T-cell (primary cell): ENCODE results near the gene TAS2R42. TPM values are rescaled to one million over a fixed set of nuclear protein-coding genes. Genes with fewer than 3 reads are reported as not detected.

ENCODE experiments used
- ATAC-seq, 4 experiments: fragments of 200-7000 bp in 3 of 4; fragments of 150-1000 bp in 1 of 4; cut with Tn5 transposase; replicated peaks in 1 of 4; 1 replicate in 3 of 4; 2 replicates in 1 of 4; pipeline ENCODE4 v1.10.0; 2021; ENCODE audit warnings: moderate library complexity in 3 of 4, mild to moderate bottlenecking in 2 of 4, moderate number of reproducible peaks in 1 of 4
- CTCF ChIA-PET, 2 donors: fragments of 300-600 bp; sonication (Branson Sonifier 250); formaldehyde crosslinking; loops; one replicate each; lab custom pipeline; 2022; ENCODE audit warnings: antibody characterized with exemption in 2 of 2; lab: Charles Lee
- POLR2A ChIA-PET, 2 donors: fragments of 300-600 bp; sonication (Branson Sonifier 250); formaldehyde crosslinking; loops; one replicate each; lab custom pipeline; 2022; ENCODE audit warnings: antibody characterized with exemption in 2 of 2; lab: Charles Lee
- DNase-seq, 35 experiments: peaks; one replicate each; pipeline versions ENCODE4 v3.0.0 to v3.0.0-alpha.2; 2013 to 2023
- H3K27ac ChIP-seq: one replicate; pipeline ENCODE4 v1.5.1; 2013; ENCODE audit warnings: low read length
- H3K27me3 ChIP-seq, 2 experiments: replicated peaks in 1 of 2; 1 replicate in 1 of 2; 2 replicates in 1 of 2; pipeline versions ENCODE4 v1.6.1 to v1.7.0; 2013; ENCODE audit warnings: low read length in 1 of 2, mixed read lengths in 1 of 2; ENCODE audit not compliant: control insufficient read depth in 2 of 2, insufficient read depth in 2 of 2; ENCODE audit errors: extremely low read depth in 1 of 2
- H3K36me3 ChIP-seq, 2 donors: 1 replicate in 1 of 2; 2 replicates in 1 of 2; pipeline versions ENCODE4 v1.6.1 to v1.7.0; 2013; ENCODE audit warnings: low read length in 1 of 2; ENCODE audit not compliant: control insufficient read depth in 2 of 2, insufficient read depth in 1 of 2; ENCODE audit errors: extremely low read depth in 1 of 2
- H3K4me1 ChIP-seq, 2 experiments: 1 replicate in 1 of 2; 2 replicates in 1 of 2; pipeline versions ENCODE4 v1.6.1 to v1.7.0; 2013; ENCODE audit warnings: low read length in 2 of 2, mixed read lengths in 1 of 2; ENCODE audit not compliant: insufficient read depth in 2 of 2, control insufficient read depth in 1 of 2; ENCODE audit errors: extremely low read depth in 1 of 2
- H3K4me3 ChIP-seq, 2 donors: 1 replicate in 1 of 2; 2 replicates in 1 of 2; pipeline versions ENCODE4 v1.5.1 to v1.7.0; 2013; ENCODE audit warnings: mild to moderate bottlenecking in 2 of 2, low read length in 1 of 2, moderate library complexity in 1 of 2; ENCODE audit not compliant: control insufficient read depth in 1 of 2; ENCODE audit errors: extremely low read depth in 1 of 2
- H3K9me3 ChIP-seq: 2 replicates; pipeline ENCODE4 v1.7.0; 2013
- H3K27ac Mint-ChIP-seq, 2 donors: one replicate each; pipeline ENCODE4 v1.8.0; 2020 to 2021; ENCODE audit warnings: mild to moderate bottlenecking in 2 of 2, mixed read lengths in 2 of 2
- H3K27me3 Mint-ChIP-seq, 2 donors: one replicate each; pipeline ENCODE4 v1.8.0; 2021 to 2022; ENCODE audit warnings: mixed read lengths in 2 of 2
- H3K36me3 Mint-ChIP-seq: one replicate; pipeline ENCODE4 v1.8.0; 2021; ENCODE audit warnings: mixed read lengths
- H3K4me1 Mint-ChIP-seq, 3 donors: one replicate each; pipeline ENCODE4 v1.8.0; 2020 to 2022; ENCODE audit warnings: mixed read lengths in 3 of 3, mild to moderate bottlenecking in 1 of 3
- H3K4me3 Mint-ChIP-seq, 3 donors: one replicate each; pipeline ENCODE4 v1.8.0; 2020 to 2022; ENCODE audit warnings: mild to moderate bottlenecking in 3 of 3, mixed read lengths in 3 of 3, moderate library complexity in 3 of 3
- H3K9me3 Mint-ChIP-seq, 3 donors: one replicate each; pipeline ENCODE4 v1.8.0; 2020 to 2022; ENCODE audit warnings: mixed read lengths in 3 of 3
- WGBS: methylation state at CpG from one replicate; pipeline ENCODE4 v1.1.5; 2013; ENCODE audit warnings: missing lambda C conversion rate; ENCODE audit not compliant: insufficient coverage; 5-methylcytosine and 5-hydroxymethylcytosine counted together
- total RNA-seq, 35 experiments: library from RNA in 6 of 35; stranded (reverse) in 6 of 35; fragments of 120-200 nt in 1 of 35; gene quantifications; one replicate each; pipeline versions ENCODE4 v1.2.1 to v1.2.4 and lab custom pipeline; 2013 to 2026

Gene TAS2R42, protein sequence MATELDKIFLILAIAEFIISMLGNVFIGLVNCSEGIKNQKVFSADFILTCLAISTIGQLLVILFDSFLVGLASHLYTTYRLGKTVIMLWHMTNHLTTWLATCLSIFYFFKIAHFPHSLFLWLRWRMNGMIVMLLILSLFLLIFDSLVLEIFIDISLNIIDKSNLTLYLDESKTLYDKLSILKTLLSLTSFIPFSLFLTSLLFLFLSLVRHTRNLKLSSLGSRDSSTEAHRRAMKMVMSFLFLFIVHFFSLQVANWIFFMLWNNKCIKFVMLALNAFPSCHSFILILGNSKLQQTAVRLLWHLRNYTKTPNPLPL
- not detected for total RNA-seq
- not detected for total RNA-seq (2013)
- total RNA-seq (lab: John Stamatoyannopoulos, UW) = 0 reads per million in 29 experiments

GRCh38 chr12:11186837-11187236 lies at the start of gene TAS2R42:
TSS of gene TAS2R42 (minus strand) at chr12:11186937. CDS start at chr12:11186937, 0 bp downstream.
- no peak within 1 kb of the TSS for H3K27ac Mint-ChIP-seq

DNA sequence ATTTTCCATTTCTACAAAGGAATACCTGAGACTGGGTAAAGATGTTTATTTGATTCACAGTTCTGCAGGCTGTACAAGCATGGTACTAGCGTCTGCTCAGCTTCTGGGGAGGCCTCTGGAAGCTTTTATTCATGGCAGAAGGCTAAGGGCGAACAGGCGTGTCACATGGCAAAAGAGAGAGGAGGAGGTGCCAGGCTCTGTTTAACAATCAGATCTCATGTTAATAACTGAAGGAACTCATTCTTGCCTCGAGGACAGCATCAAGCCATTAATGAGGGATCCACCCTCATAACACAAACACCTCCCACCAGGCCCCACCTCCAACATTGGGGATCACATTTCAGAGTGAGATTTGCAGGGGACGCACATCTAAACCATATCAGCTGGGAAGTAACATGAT lies 46.8 kb upstream of the TAS2R42 start:
- 63% methylated on average over 2 of the region's 5 CpGs for WGBS
- Histone ChIP-seq H3K27ac (no peak overlapping the region), H3K4me1 (no peaks in the 10 kb centered on the region), H3K4me3 (no peak overlapping the region), H3K27me3 (no peaks in the 10 kb centered on the region), H3K36me3 (no peaks in the 10 kb centered on the region), H3K9me3 (no peaks in the 10 kb centered on the region)
- no peaks in the 10 kb centered on the region for H3K27me3 Mint-ChIP-seq
- peaks cover 0 to 3% (median 0%) of the 10 kb centered on the region in 3 donors for H3K9me3 Mint-ChIP-seq
- H3K4me1 Mint-ChIP-seq = no peaks in the 10 kb centered on the region
- POLR2A ChIA-PET = no interaction called here
- no peak overlapping the region for H3K4me3 Mint-ChIP-seq
- DNase-seq (no peak), ATAC-seq (no peak)
- no peak overlapping the region for H3K27ac Mint-ChIP-seq
- CTCF ChIA-PET = no interaction called here
- H3K36me3 Mint-ChIP-seq = peaks cover 20% of the 10 kb centered on the region

More at GRCh38 chr12:11186837-11187236, at the start of gene TAS2R42:
- Mint-ChIP-seq H3K4me3 (no peak within 1 kb of the TSS), H3K9me3 (no peaks in the 10 kb centered on the region), H3K4me1 (no peaks in the 10 kb centered on the region), H3K27me3 (no peaks in the 10 kb centered on the region), H3K36me3 (peaks cover 19% of the 10 kb centered on the region)
- Histone ChIP-seq H3K4me3 (no peak within 1 kb of the TSS), H3K9me3 (no peaks in the 10 kb centered on the region), H3K36me3 (peaks cover 0 to 2% of the 10 kb centered on the region in 2 donors), H3K4me1 (no peaks in the 10 kb centered on the region), H3K27ac (no peak within 1 kb of the TSS), H3K27me3 (no peaks in the 10 kb centered on the region)
- no peak for ATAC-seq
- CTCF ChIA-PET = no interaction called here
- no CpG with 5 or more reads among the region's 2 CpGs for WGBS
- no peak for DNase-seq
- POLR2A ChIA-PET = no interaction called here

- peaks cover 8% of the 10 kb centered on the region for H3K36me3 Mint-ChIP-seq
- 20% methylated on average over 2 of the region's 5 CpGs for WGBS
- no peaks in the 10 kb centered on the region for H3K27me3 ChIP-seq
- H3K4me1 ChIP-seq = no peaks in the 10 kb centered on the region
- H3K27ac Mint-ChIP-seq = no peak overlapping the region
- ChIA-PET POLR2A (no interaction called here), CTCF (interaction anchor here in 1 of 2 donors (1.0 kb wide), 1 partner anchor 258 kb away, joined by 3 read pairs; no protein-coding TSS in a partner anchor)
- no peak overlapping the region for H3K4me3 ChIP-seq
- no peaks in the 10 kb centered on the region for H3K9me3 Mint-ChIP-seq
- no peaks in the 10 kb centered on the region for H3K27me3 Mint-ChIP-seq
- H3K9me3 ChIP-seq = no peaks in the 10 kb centered on the region
- H3K27ac ChIP-seq = no peak overlapping the region
- DNase-seq = peak in 18 of 35 experiments; percentile 1 to 47 (median 12)
- no peaks in the 10 kb centered on the region for H3K4me1 Mint-ChIP-seq
- peak in 2 of 4 experiments; percentile 41 to 58 for ATAC-seq
- H3K36me3 ChIP-seq = no peaks in the 10 kb centered on the region
- no peak overlapping the region for H3K4me3 Mint-ChIP-seq
Measured at GRCh38 chr12:11228296-11228879, 41.7 kb upstream of the TAS2R42 start.

DNA sequence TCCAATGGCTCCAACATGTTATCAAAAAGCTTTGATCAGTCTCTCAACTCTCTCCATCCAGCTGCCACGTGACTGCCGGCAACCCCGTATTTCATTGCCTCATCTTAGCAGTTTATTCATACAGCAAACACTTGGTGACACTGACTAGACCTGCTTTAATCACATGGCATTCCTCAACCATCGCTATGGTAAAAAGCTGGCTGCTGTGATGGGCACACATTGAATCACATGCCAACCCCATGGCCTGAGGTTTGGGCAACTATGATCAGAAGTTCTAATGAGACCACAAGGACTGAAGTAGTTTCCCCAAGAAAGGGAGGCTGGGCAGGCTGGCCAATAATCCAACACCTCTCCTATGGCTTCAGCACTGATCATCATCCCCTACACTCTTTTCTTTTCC lies 40.6 kb upstream of the TAS2R42 start:
- H3K27me3 Mint-ChIP-seq = no peaks in the 10 kb centered on the region
- ATAC-seq (no peak), DNase-seq (no peak)
- H3K27ac Mint-ChIP-seq = no peak overlapping the region
- CTCF ChIA-PET = no interaction called here
- H3K9me3 Mint-ChIP-seq = peaks cover 0 to 6% (median 0%) of the 10 kb centered on the region in 3 donors
- Histone ChIP-seq H3K4me3 (no peak overlapping the region), H3K4me1 (no peaks in the 10 kb centered on the region), H3K36me3 (no peaks in the 10 kb centered on the region), H3K27ac (no peak overlapping the region), H3K27me3 (no peaks in the 10 kb centered on the region), H3K9me3 (no peaks in the 10 kb centered on the region)
- peaks cover 7% of the 10 kb centered on the region for H3K36me3 Mint-ChIP-seq
- WGBS = 96% methylated on average over 4 of the region's 4 CpGs
- no peaks in the 10 kb centered on the region for H3K4me1 Mint-ChIP-seq
- POLR2A ChIA-PET = no interaction called here
- no peak overlapping the region for H3K4me3 Mint-ChIP-seq

- H3K9me3 ChIP-seq = no peaks in the 10 kb centered on the region
- no peak overlapping the region for H3K4me3 ChIP-seq
- no peak overlapping the region for H3K4me3 Mint-ChIP-seq
- H3K9me3 Mint-ChIP-seq = peaks cover 0 to 8% (median 2%) of the 10 kb centered on the region in 3 donors
- CTCF ChIA-PET = no interaction called here
- no peaks in the 10 kb centered on the region for H3K4me1 ChIP-seq
- no peak for ATAC-seq
- POLR2A ChIA-PET = no interaction called here
- H3K4me1 Mint-ChIP-seq = no peaks in the 10 kb centered on the region
- no peaks in the 10 kb centered on the region for H3K36me3 ChIP-seq
- H3K36me3 Mint-ChIP-seq = peaks cover 23% of the 10 kb centered on the region
- no CpG with 5 or more reads among the region's 1 CpG for WGBS
- no peak for DNase-seq
- no peak overlapping the region for H3K27ac Mint-ChIP-seq
- no peaks in the 10 kb centered on the region for H3K27me3 Mint-ChIP-seq
- H3K27ac ChIP-seq = no peak overlapping the region
- no peaks in the 10 kb centered on the region for H3K27me3 ChIP-seq
Measured at GRCh38 chr12:11209113-11209512, 22.4 kb upstream of the TAS2R42 start.

DNA sequence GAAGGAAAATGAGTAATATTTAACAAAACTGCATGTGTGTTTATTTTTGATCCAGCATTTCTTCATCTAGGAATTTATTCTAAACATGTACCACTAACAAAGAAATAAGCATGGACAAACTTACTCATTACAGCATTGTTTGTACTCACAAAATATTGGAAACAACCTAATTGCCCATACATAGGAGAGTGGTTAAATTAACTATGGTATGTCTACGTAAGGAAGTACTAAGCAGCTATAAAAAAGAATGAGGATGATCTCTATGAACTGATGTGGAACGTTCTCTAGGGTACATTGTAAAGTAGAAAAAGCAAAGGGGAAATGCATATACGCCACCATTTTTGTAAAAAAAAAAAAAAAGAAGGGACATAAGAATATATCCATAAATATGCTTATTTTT lies 17.4 kb upstream of the TAS2R42 start:
- DNase-seq = no peak
- Mint-ChIP-seq H3K9me3 (peaks cover 0 to 2% (median 0%) of the 10 kb centered on the region in 3 donors), H3K36me3 (peaks cover 11% of the 10 kb centered on the region), H3K4me1 (no peaks in the 10 kb centered on the region), H3K27ac (no peak overlapping the region), H3K27me3 (no peaks in the 10 kb centered on the region), H3K4me3 (no peak overlapping the region)
- WGBS = no CpG with 5 or more reads among the region's 3 CpGs
- H3K4me3 ChIP-seq = no peak overlapping the region
- H3K9me3 ChIP-seq = no peaks in the 10 kb centered on the region
- no peak overlapping the region for H3K27ac ChIP-seq
- ChIA-PET CTCF (interaction anchor here (0.6 to 0.9 kb wide), 2 partner anchors 43 to 398 kb away, joined by 3 to 5 read pairs; no protein-coding TSS in a partner anchor), POLR2A (no interaction called here)
- H3K27me3 ChIP-seq = no peaks in the 10 kb centered on the region
- no peaks in the 10 kb centered on the region for H3K4me1 ChIP-seq
- no peaks in the 10 kb centered on the region for H3K36me3 ChIP-seq
- no peak for ATAC-seq
